DND-41 (cell line): Measurements from ENCODE around the gene ALDH6A1.
A peak's percentile ranks its signal among the peaks of the same experiment; 100 is the strongest.

ENCODE experiments used
- ATAC-seq: fragments of 200-7000 bp; cut with Tn5 transposase; 3 replicates; pipeline ENCODE4 v1.9.1; 2021; ENCODE audit warnings: low read depth; ENCODE audit not compliant: insufficient read depth
- DNase-seq: peaks from one replicate; pipeline ENCODE4 v3.0.0-alpha.2; 2020
- H2AFZ ChIP-seq: 2 replicates; pipeline ENCODE4 v1.6.0; 2012; ENCODE audit warnings: low read depth, low read length
- H3K27ac ChIP-seq: 2 replicates; pipeline ENCODE4 v1.5.1; 2012; ENCODE audit warnings: low read length, inconsistent platforms
- H3K27me3 ChIP-seq: fragments of 200-600 bp; sonication (generic); 2 replicates; pipeline ENCODE4 v1.6.0; 2012; ENCODE audit warnings: low read length, mild to moderate bottlenecking, inconsistent platforms; ENCODE audit not compliant: insufficient read depth, poor library complexity
- H3K36me3 ChIP-seq: 2 replicates; pipeline ENCODE4 v1.5.1; 2012; ENCODE audit warnings: low read length, inconsistent platforms; ENCODE audit not compliant: insufficient read depth
- H3K4me1 ChIP-seq: 2 replicates; pipeline ENCODE4 v1.5.1; 2012; ENCODE audit warnings: mild to moderate bottlenecking, low read length; ENCODE audit not compliant: insufficient read depth
- H3K4me2 ChIP-seq: 2 replicates; pipeline ENCODE4 v1.6.0; 2012; ENCODE audit warnings: mild to moderate bottlenecking, moderate library complexity, low read length, inconsistent platforms; ENCODE audit not compliant: insufficient read depth
- H3K4me3 ChIP-seq, 2 experiments: fragments of 200-600 bp in 1 of 2; shearing (Covaris generic) in 1 of 2; 2 replicates each; pipeline ENCODE4 v1.5.1; 2012 to 2016; ENCODE audit warnings: inconsistent platforms in 2 of 2, low read length in 2 of 2, mild to moderate bottlenecking in 2 of 2, low read depth in 1 of 2, moderate library complexity in 1 of 2
- H3K79me2 ChIP-seq: 2 replicates; pipeline ENCODE4 v1.6.0; 2012; ENCODE audit warnings: low read length, inconsistent platforms; ENCODE audit not compliant: insufficient read depth
- H3K9ac ChIP-seq: 2 replicates; pipeline ENCODE4 v1.6.0; 2012; ENCODE audit warnings: low read depth, mild to moderate bottlenecking, inconsistent platforms, low read length, moderate library complexity
- H3K9me3 ChIP-seq: 2 replicates; pipeline ENCODE4 v1.5.1; 2012; ENCODE audit warnings: low read length, moderate library complexity, mild to moderate bottlenecking, inconsistent platforms; ENCODE audit not compliant: insufficient read depth, severe bottlenecking
- H4K20me1 ChIP-seq: 2 replicates; pipeline ENCODE4 v1.6.0; 2012; ENCODE audit warnings: low read length; ENCODE audit not compliant: insufficient read depth
- CTCF ChIP-seq: IDR thresholded peaks from 2 replicates; pipeline ENCODE4 v1.5.1; 2012; ENCODE audit warnings: borderline replicate concordance, low read length, moderate library complexity, mild to moderate bottlenecking; ENCODE audit not compliant: poor library complexity, severe bottlenecking; ENCODE audit errors: extremely low read depth
- EZH2 ChIP-seq: IDR thresholded peaks from 3 replicates; pipeline ENCODE4 v1.6.1; 2012; ENCODE audit warnings: borderline replicate concordance, low read depth, mild to moderate bottlenecking, moderate library complexity, low read length, inconsistent platforms; ENCODE audit not compliant: severe bottlenecking

Gene ALDH6A1

GRCh38 chr14:74022346-74022745, 61.9 kb downstream of the ALDH6A1 start:
- DNase-seq (no peak), ATAC-seq (no peak)
- Histone ChIP-seq H3K4me3 (no peak overlapping the region), H3K79me2 (peaks cover 7% of the 10 kb centered on the region), H3K27ac (no peak overlapping the region), H3K4me2 (no peak overlapping the region), H2AFZ (no peak overlapping the region), H3K4me1 (peaks cover 20% of the 10 kb centered on the region), H3K36me3 (no peaks in the 10 kb centered on the region; the same call in 1 of the 2 replicates), H3K9ac (no peak overlapping the region), H3K27me3 (no peaks in the 10 kb centered on the region), H4K20me1 (no peaks in the 10 kb centered on the region), H3K9me3 (no peaks in the 10 kb centered on the region)
- TF ChIP-seq CTCF (no peak), EZH2 (no peak)

- no peaks in the 10 kb centered on the region for H3K27me3 ChIP-seq
- no peaks in the 10 kb centered on the region for H4K20me1 ChIP-seq
- H3K9ac ChIP-seq: peak overlapping the region; percentile 94
- no peaks in the 10 kb centered on the region for H3K9me3 ChIP-seq
- no peak for DNase-seq
- peak overlapping the region; percentile 54; the same call in 1 of the 2 replicates for H3K27ac ChIP-seq
- H3K4me3 ChIP-seq: peak overlapping the region; percentile 74 to 99
- TF ChIP-seq EZH2: no peak
- no peak for TF ChIP-seq CTCF
- ATAC-seq: no peak
- peaks cover 20% of the 10 kb centered on the region for H3K4me1 ChIP-seq
- H3K36me3 ChIP-seq: peaks cover 3% of the 10 kb centered on the region; the same call in 1 of the 2 replicates
- peak overlapping the region; percentile 96 for H3K4me2 ChIP-seq
- peaks cover 7% of the 10 kb centered on the region for H3K79me2 ChIP-seq
- H2AFZ ChIP-seq: peak overlapping the region; percentile 100
These were observed 64.7 kb downstream of the ALDH6A1 start for GRCh38 chr14:74019408-74020137.

GRCh38 chr14:74018586-74019407, 65.5 kb downstream of the ALDH6A1 start, which contains the start of the genes BBOF1 and ENTPD5:
Gene BBOF1, plus strand, starts transcription at chr14:74019349. Its CDS starts 130 bp downstream, at chr14:74019479.
Gene ENTPD5, minus strand, starts transcription at chr14:74019288. Its CDS starts 31,186 bp downstream, at chr14:73988102.
- H3K27ac ChIP-seq: peak within 1 kb of the TSS; percentile 88
- no peaks in the 10 kb centered on the region for H4K20me1 ChIP-seq
- peak within 1 kb of the TSS; percentile 93 to 99 for H3K4me3 ChIP-seq
- H3K9me3 ChIP-seq: no peaks in the 10 kb centered on the region
- H3K9ac ChIP-seq: peak within 1 kb of the TSS; percentile 94
- peak within 1 kb of the TSS; percentile 100 for H2AFZ ChIP-seq
- TF ChIP-seq CTCF (peak; percentile 2), EZH2 (no peak)
- H3K4me1 ChIP-seq: peaks cover 20% of the 10 kb centered on the region
- H3K4me2 ChIP-seq: peak within 1 kb of the TSS; percentile 96
- peaks cover 7% of the 10 kb centered on the region for H3K79me2 ChIP-seq
- H3K27me3 ChIP-seq: no peaks in the 10 kb centered on the region
- DNase-seq (peak; percentile 82), ATAC-seq (peak; percentile 89)
- H3K36me3 ChIP-seq: peaks cover 6% of the 10 kb centered on the region
